OCI-LY3 (cell line): ENCODE results near the gene GPR34.

Experiments used
- EZH2phosphoT487 ChIP-seq: fragments of 200-600 bp; shearing (Covaris generic); IDR thresholded peaks from 2 replicates; pipeline ENCODE4 v1.6.1; 2018; ENCODE audit warnings: antibody characterized with exemption, mixed run types, low read depth
- TF ChIP-seq, protein P1 (sequence below): fragments of 200-600, 300-600 bp; sonication (generic); IDR thresholded peaks from 2 replicates; pipeline ENCODE4 v1.5.1; 2014; ENCODE audit warnings: antibody characterized with exemption, low read length, low read depth

GRCh38 chrX:41688835-41689234 lies at the start of gene GPR34:
- TF ChIP-seq, protein P1, sequence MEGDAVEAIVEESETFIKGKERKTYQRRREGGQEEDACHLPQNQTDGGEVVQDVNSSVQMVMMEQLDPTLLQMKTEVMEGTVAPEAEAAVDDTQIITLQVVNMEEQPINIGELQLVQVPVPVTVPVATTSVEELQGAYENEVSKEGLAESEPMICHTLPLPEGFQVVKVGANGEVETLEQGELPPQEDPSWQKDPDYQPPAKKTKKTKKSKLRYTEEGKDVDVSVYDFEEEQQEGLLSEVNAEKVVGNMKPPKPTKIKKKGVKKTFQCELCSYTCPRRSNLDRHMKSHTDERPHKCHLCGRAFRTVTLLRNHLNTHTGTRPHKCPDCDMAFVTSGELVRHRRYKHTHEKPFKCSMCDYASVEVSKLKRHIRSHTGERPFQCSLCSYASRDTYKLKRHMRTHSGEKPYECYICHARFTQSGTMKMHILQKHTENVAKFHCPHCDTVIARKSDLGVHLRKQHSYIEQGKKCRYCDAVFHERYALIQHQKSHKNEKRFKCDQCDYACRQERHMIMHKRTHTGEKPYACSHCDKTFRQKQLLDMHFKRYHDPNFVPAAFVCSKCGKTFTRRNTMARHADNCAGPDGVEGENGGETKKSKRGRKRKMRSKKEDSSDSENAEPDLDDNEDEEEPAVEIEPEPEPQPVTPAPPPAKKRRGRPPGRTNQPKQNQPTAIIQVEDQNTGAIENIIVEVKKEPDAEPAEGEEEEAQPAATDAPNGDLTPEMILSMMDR, result no peak
- TF ChIP-seq EZH2phosphoT487, result no peak
